GM19467 (cell line): ENCODE measurements around the gene ATXN7.
A peak's percentile ranks its signal among the peaks of the same experiment; 100 is the strongest.

ENCODE experiments used
- ATAC-seq: cut with Tn5 transposase; IDR thresholded peaks from one replicate; pipeline ENCODE4 v1.9.1; 2021; ENCODE audit warnings: mild to moderate bottlenecking, moderate library complexity; ENCODE audit not compliant: unreplicated experiment

Gene ATXN7

GRCh38 chr3:63932509-63933212 lies 69.0 kb downstream of the ATXN7 start:
- ATAC-seq: no peak

- peak; percentile 56 for ATAC-seq
Observed at GRCh38 chr3:63933459-63933858, 69.8 kb downstream of the ATXN7 start.

- no peak for ATAC-seq
Observed at GRCh38 chr3:63934041-63934866, 70.6 kb downstream of the ATXN7 start.

- ATAC-seq: no peak
Observed at GRCh38 chr3:63936925-63937324, 73.3 kb downstream of the ATXN7 start.

GRCh38 chr3:63937661-63938651 lies 74.3 kb downstream of the ATXN7 start:
- ATAC-seq: peak; percentile 72

GRCh38 chr3:63940389-63940757 lies 76.7 kb downstream of the ATXN7 start:
- ATAC-seq: no peak

GRCh38 chr3:63942528-63942927 lies 78.9 kb downstream of the ATXN7 start:
- ATAC-seq: no peak

- no peak for ATAC-seq
Observed at GRCh38 chr3:63943678-63944077, 80.0 kb downstream of the ATXN7 start.

- ATAC-seq: no peak
Observed at GRCh38 chr3:63945558-63946096, 82.0 kb downstream of the ATXN7 start.

- ATAC-seq: no peak
Observed at GRCh38 chr3:63946753-63947152, 83.1 kb downstream of the ATXN7 start.

GRCh38 chr3:63947594-63947993 lies 83.9 kb downstream of the ATXN7 start:
- ATAC-seq: no peak

GRCh38 chr3:63949005-63949404 lies 85.3 kb downstream of the ATXN7 start:
- no peak for ATAC-seq

GRCh38 chr3:63950698-63951097 lies 87.0 kb downstream of the ATXN7 start:
- no peak for ATAC-seq

- peak; percentile 66 for ATAC-seq
Observed at GRCh38 chr3:63951492-63952247, 88.0 kb downstream of the ATXN7 start.

GRCh38 chr3:63952248-63952594 lies 88.6 kb downstream of the ATXN7 start:
- no peak for ATAC-seq

GRCh38 chr3:63954182-63954581 lies 90.5 kb downstream of the ATXN7 start:
- no peak for ATAC-seq

- ATAC-seq: no peak
Observed at GRCh38 chr3:63955036-63955650, 91.5 kb downstream of the ATXN7 start.

- no peak for ATAC-seq
Observed at GRCh38 chr3:63955830-63956545, 92.3 kb downstream of the ATXN7 start.

GRCh38 chr3:63959146-63959545 lies 95.5 kb downstream of the ATXN7 start:
- ATAC-seq: no peak
